M059J (cell line): ENCODE measurements around the gene TCTA. TPM values are rescaled to one million over a fixed set of nuclear protein-coding genes. Genes with fewer than 3 reads are reported as not detected.
A peak's percentile ranks its signal among the peaks of the same experiment; 100 is the strongest.

ENCODE experiments used
- DNase-seq: peaks from one replicate; pipeline ENCODE4 v3.0.0-alpha.2; 2012; ENCODE audit warnings: low read depth
- total RNA-seq: library from RNA; depleted of rRNA; stranded (reverse); fragments of >200 nt; shearing (Covaris generic); gene quantifications from 2 replicates; pipeline ENCODE4 v1.2.3, GENCODE V29; 2014; rRNA removed

TCTA gene
- total RNA-seq, 1 experiment from 2014 or later: 27.3 TPM

DNA sequence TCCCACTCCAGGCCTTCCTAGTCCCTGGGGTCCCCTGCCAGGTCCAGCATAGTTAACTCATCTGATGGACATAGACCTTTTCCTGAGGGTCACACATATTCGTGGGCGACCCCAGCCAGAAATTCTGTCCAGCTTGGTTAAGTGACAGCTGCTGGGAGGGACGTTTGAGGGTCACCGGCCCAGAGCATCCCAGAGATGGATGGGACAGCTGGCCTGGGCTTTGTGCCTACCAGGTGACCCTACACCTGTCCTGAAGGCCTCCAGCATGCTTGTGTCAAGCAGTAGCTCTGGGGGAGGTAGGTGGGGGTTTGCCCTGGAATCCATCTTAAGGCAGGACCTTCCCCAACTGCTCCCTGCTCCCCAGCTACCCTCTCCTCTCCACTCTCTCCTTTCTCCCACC lies 48.7 kb downstream of the TCTA start:
- no peak for DNase-seq

DNA sequence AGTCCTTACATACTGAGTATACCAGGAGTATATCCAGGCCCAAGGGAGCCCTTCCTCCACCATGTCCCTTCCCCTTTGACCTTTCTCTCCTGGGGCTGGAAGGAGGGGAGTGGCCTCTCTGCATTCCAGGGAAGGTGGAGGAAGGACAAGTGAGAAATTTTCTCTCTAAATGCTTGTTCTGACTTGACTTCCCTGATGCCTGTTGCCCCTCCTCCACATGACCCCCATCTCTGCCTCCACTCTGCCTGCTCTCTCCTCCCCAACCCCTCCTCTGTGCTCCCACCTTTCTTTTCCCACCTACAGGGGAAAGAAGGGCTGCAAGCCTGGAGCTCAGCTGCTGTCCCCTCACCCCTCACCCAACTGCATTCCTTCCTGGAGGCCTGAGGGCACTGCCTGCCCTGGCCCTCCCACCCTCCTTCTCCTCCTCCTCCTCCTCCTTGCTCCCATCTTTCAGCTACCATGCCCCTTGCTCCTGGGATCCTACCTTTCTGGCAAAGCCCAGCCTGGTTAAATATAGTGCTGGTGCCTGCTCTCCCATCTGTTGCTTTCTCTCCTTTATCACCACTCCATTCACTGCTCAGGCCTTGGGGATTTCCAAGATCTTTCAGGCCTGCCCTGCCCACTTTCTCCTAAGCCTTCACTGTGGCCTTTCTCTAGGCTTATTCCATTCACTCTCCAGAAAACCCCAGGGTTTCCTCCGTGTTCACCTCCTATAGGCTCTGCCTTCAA lies 49.4 kb downstream of the TCTA start:
- peak; percentile 35 for DNase-seq

DNA sequence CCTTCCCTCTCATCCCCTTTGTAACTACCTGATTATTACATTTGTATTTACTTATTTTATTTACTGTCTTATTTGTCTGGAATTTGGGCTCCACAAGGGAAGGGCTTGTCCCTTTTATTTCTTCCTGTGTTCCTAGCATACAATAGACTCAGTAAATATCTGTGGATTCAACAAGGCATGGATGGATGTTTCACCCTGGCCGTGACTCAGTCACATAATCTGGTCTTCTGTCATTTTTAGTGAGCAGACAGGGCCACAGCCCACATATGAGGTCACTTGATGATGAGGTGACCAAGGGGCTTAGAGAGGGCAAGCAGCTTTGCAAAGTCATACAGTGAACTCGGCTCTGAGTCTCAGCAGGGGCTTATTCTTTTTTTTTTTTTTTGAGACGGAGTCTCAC lies 50.0 kb downstream of the TCTA start:
- DNase-seq: peak; percentile 65

DNA sequence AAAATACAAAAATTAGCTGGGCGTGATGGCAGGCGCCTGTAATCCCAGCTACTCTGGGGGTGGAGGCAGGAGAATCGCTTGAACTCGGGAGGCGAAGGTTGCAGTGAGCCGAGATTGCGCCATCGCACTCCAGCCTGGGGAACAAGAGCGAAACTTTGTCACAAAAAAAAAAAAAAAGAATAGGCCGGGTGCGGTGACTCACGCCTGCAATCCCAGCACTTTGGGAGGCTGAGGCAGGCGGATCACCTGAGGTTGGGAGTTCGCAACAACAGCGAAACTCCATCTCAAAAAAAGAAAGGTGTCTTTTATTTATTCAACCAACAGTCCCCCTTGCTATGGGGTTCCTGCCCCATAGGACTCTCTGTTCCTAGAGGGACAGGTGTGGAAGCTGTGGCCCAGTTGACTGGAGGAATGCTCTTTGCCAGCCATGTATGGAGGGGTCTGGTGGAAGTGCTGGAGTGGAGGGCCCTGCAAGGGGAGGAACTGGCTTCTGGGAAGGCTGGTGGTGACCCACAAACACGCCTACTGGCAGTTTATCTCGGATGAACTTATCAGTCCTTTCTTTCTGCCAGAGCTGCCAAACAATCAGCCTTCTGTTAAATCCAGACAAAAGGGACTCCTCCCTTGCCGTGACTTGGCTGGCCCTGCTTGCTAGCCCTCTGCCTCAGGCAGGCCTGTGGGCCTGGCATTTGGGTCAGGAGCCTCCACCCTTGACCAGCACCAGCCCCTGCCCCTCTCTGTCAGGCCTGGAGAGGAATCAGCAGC lies 53.2 kb downstream of the TCTA start:
- no peak for DNase-seq

Other genes with a start within 250 kb of the TCTA start
- 19.0 and 19.6 TPM in 2 replicates for gene CCDC71, start 246.1 kb upstream of the TCTA start, total RNA-seq
- 2.9 and 5.0 TPM in 2 replicates for gene KLHDC8B, start 240.8 kb upstream of the TCTA start, total RNA-seq
- gene C3orf62, start 135.2 kb upstream of the TCTA start, total RNA-seq: 0.34 and 4.7 TPM in 2 replicates
- 11.1 and 13.9 TPM in 2 replicates for gene USP4, start 72.4 kb upstream of the TCTA start, total RNA-seq
- 169 and 207 TPM in 2 replicates for gene GPX1, start 54.1 kb upstream of the TCTA start, total RNA-seq
- 398 and 500 TPM in 2 replicates for gene RHOA, start 447 bp upstream of the TCTA start, total RNA-seq
- gene AMT, start 10.1 kb downstream of the TCTA start, total RNA-seq: 0.12 and 0.32 TPM in 2 replicates
- gene NICN1, start 16.9 kb downstream of the TCTA start, total RNA-seq: 1.2 and 1.7 TPM in 2 replicates
- 79.8 and 104 TPM in 2 replicates for gene DAG1, start 57.8 kb downstream of the TCTA start, total RNA-seq
- 0.07 and 0.27 TPM in 2 replicates for gene BSN, start 142.1 kb downstream of the TCTA start, total RNA-seq